Mucosa of rectum (tissue), 2 donors: ENCODE measurements around the gene SH3TC2.

Source experiments
- H3K27ac ChIP-seq, 2 donors: one replicate each; pipeline ENCODE4 v1.7.0; 2013; ENCODE audit warnings: inconsistent platforms in 2 of 2, low read depth in 2 of 2, low read length in 2 of 2
- H3K27me3 ChIP-seq, 2 donors: one replicate each; pipeline ENCODE4 v1.7.0; 2013; ENCODE audit warnings: low read length in 2 of 2; ENCODE audit not compliant: control insufficient read depth in 2 of 2, insufficient read depth in 2 of 2
- H3K36me3 ChIP-seq, 2 donors: one replicate each; pipeline ENCODE4 v1.7.0; 2013; ENCODE audit warnings: low read length in 2 of 2; ENCODE audit not compliant: control insufficient read depth in 2 of 2, insufficient read depth in 2 of 2
- H3K4me1 ChIP-seq, 2 donors: one replicate each; pipeline ENCODE4 v1.7.0; 2013; ENCODE audit warnings: low read length in 2 of 2, mild to moderate bottlenecking in 1 of 2; ENCODE audit not compliant: control insufficient read depth in 2 of 2, insufficient read depth in 2 of 2
- H3K4me3 ChIP-seq, 2 donors: one replicate each; pipeline ENCODE4 v1.7.0; 2013; ENCODE audit warnings: low read length in 2 of 2
- H3K9ac ChIP-seq, 2 donors: one replicate each; pipeline ENCODE4 v1.7.0; 2013; ENCODE audit warnings: low read length in 2 of 2, low read depth in 1 of 2, mild to moderate bottlenecking in 1 of 2
- H3K9me3 ChIP-seq, 2 donors: one replicate each; pipeline ENCODE4 v1.7.0; 2013; ENCODE audit warnings: low read length in 2 of 2; ENCODE audit not compliant: control insufficient read depth in 2 of 2
- donor health status: healthy.
- donor health status: Normal muscosa, but diverticular disease.

The SH3TC2 gene

GRCh38 chr5:149045089-149045460 is 17.8 kb downstream of the SH3TC2 start:
- Histone ChIP-seq H3K4me3 (no peak overlapping the region), H3K36me3 (no peaks in the 10 kb centered on the region), H3K4me1 (no peaks in the 10 kb centered on the region), H3K9ac (no peak overlapping the region), H3K27me3 (no peaks in the 10 kb centered on the region), H3K27ac (no peak overlapping the region), H3K9me3 (no peaks in the 10 kb centered on the region)

GRCh38 chr5:149044453-149045088 is 18.3 kb downstream of the SH3TC2 start:
- H3K9me3 ChIP-seq: no peaks in the 10 kb centered on the region
- no peaks in the 10 kb centered on the region for H3K4me1 ChIP-seq
- H3K9ac ChIP-seq: no peak overlapping the region
- no peak overlapping the region for H3K27ac ChIP-seq
- no peaks in the 10 kb centered on the region for H3K36me3 ChIP-seq
- H3K27me3 ChIP-seq: no peaks in the 10 kb centered on the region
- H3K4me3 ChIP-seq: no peak overlapping the region

- H3K4me1 ChIP-seq: no peaks in the 10 kb centered on the region
- H3K9me3 ChIP-seq: no peaks in the 10 kb centered on the region
- H3K9ac ChIP-seq: no peak overlapping the region
- no peak overlapping the region for H3K27ac ChIP-seq
- no peaks in the 10 kb centered on the region for H3K27me3 ChIP-seq
- H3K36me3 ChIP-seq: no peaks in the 10 kb centered on the region
- H3K4me3 ChIP-seq: no peak overlapping the region
Observed at GRCh38 chr5:149043641-149044040, 19.2 kb downstream of the SH3TC2 start.

- Histone ChIP-seq H3K9ac (no peak overlapping the region), H3K36me3 (no peaks in the 10 kb centered on the region), H3K4me3 (no peak overlapping the region), H3K4me1 (no peaks in the 10 kb centered on the region), H3K27ac (no peak overlapping the region), H3K27me3 (no peaks in the 10 kb centered on the region), H3K9me3 (no peaks in the 10 kb centered on the region)
Observed at GRCh38 chr5:149042865-149043264, 20.0 kb downstream of the SH3TC2 start.

GRCh38 chr5:149041242-149041641 is 21.6 kb downstream of the SH3TC2 start:
- Histone ChIP-seq H3K4me3 (no peak overlapping the region), H3K27ac (no peak overlapping the region), H3K27me3 (no peaks in the 10 kb centered on the region)

GRCh38 chr5:149040421-149040820 is 22.4 kb downstream of the SH3TC2 start:
- Histone ChIP-seq H3K27me3 (no peaks in the 10 kb centered on the region), H3K27ac (no peak overlapping the region), H3K9me3 (no peaks in the 10 kb centered on the region), H3K9ac (no peak overlapping the region), H3K4me1 (no peaks in the 10 kb centered on the region), H3K36me3 (no peaks in the 10 kb centered on the region), H3K4me3 (no peak overlapping the region)

More at GRCh38 chr5:149041242-149041641, 21.6 kb downstream of the SH3TC2 start:
- Histone ChIP-seq H3K9ac (no peak overlapping the region), H3K9me3 (no peaks in the 10 kb centered on the region), H3K4me1 (no peaks in the 10 kb centered on the region), H3K36me3 (no peaks in the 10 kb centered on the region)

- H3K4me1 ChIP-seq: no peaks in the 10 kb centered on the region
- no peak overlapping the region for H3K9ac ChIP-seq
- no peaks in the 10 kb centered on the region for H3K36me3 ChIP-seq
- H3K27ac ChIP-seq: no peak overlapping the region
- no peak overlapping the region for H3K4me3 ChIP-seq
- no peaks in the 10 kb centered on the region for H3K9me3 ChIP-seq
- H3K27me3 ChIP-seq: no peaks in the 10 kb centered on the region
Observed at GRCh38 chr5:149039506-149039905, 23.4 kb downstream of the SH3TC2 start.

- Histone ChIP-seq H3K27me3 (no peaks in the 10 kb centered on the region), H3K9ac (no peak overlapping the region), H3K27ac (no peak overlapping the region), H3K36me3 (no peaks in the 10 kb centered on the region), H3K4me3 (no peak overlapping the region), H3K9me3 (no peaks in the 10 kb centered on the region), H3K4me1 (no peaks in the 10 kb centered on the region)
Observed at GRCh38 chr5:149038336-149039080, 24.4 kb downstream of the SH3TC2 start.

- H3K36me3 ChIP-seq: no peaks in the 10 kb centered on the region
- no peaks in the 10 kb centered on the region for H3K27me3 ChIP-seq
- H3K9me3 ChIP-seq: no peaks in the 10 kb centered on the region
- H3K4me1 ChIP-seq: no peaks in the 10 kb centered on the region
- no peak overlapping the region for H3K4me3 ChIP-seq
- H3K9ac ChIP-seq: no peak overlapping the region
- H3K27ac ChIP-seq: no peak overlapping the region
Observed at GRCh38 chr5:149037817-149038216, 25.0 kb downstream of the SH3TC2 start.

GRCh38 chr5:149036970-149037369 is 25.9 kb downstream of the SH3TC2 start:
- no peaks in the 10 kb centered on the region for H3K27me3 ChIP-seq
- no peak overlapping the region for H3K27ac ChIP-seq
- no peak overlapping the region for H3K4me3 ChIP-seq
- no peaks in the 10 kb centered on the region for H3K9me3 ChIP-seq
- H3K36me3 ChIP-seq: no peaks in the 10 kb centered on the region
- H3K4me1 ChIP-seq: no peaks in the 10 kb centered on the region
- H3K9ac ChIP-seq: no peak overlapping the region
